ENCODE data around the gene RBM26.

The RBM26 gene

GRCh38 chr13:79271616-79272015 is 134.4 kb downstream of the RBM26 start:
- no peak for FAIRE-seq

- FAIRE-seq = no peak
Measured at GRCh38 chr13:79270859-79271258, 135.2 kb downstream of the RBM26 start.

All from islet of Langerhans (tissue), 1 donor.